GM23248 (cell line): Measurements from ENCODE around the gene PRKAA1. TPM values are rescaled to one million over a fixed set of nuclear protein-coding genes. Genes with fewer than 3 reads are reported as not detected.
A peak's percentile ranks its signal among the peaks of the same experiment; 100 is the strongest.

Experiments
- DNase-seq: peaks from one replicate; pipeline ENCODE4 v3.0.0-alpha.2; 2015
- H2AFZ ChIP-seq: fragments of 200-600 bp; sonication (generic); 2 replicates; pipeline ENCODE4 v1.6.1; 2016; ENCODE audit warnings: antibody characterized with exemption
- H3F3A ChIP-seq: fragments of 200-600 bp; sonication (generic); 2 replicates; pipeline ENCODE4 v1.6.1; 2016; ENCODE audit warnings: mild to moderate bottlenecking, antibody characterized with exemption, mixed run types; ENCODE audit not compliant: insufficient read depth
- H3K27ac ChIP-seq: fragments of 200-600 bp; sonication (generic); 2 replicates; pipeline ENCODE4 v1.5.1; 2016; ENCODE audit warnings: mild to moderate bottlenecking
- H3K27me3 ChIP-seq: fragments of 200-600 bp; sonication (generic); replicated peaks from 2 replicates; pipeline ENCODE4 v1.6.1; 2016; ENCODE audit warnings: mild to moderate bottlenecking; ENCODE audit not compliant: insufficient read depth
- H3K36me3 ChIP-seq: fragments of 200-600 bp; sonication (generic); 2 replicates; pipeline ENCODE4 v1.6.1; 2016; ENCODE audit warnings: low read depth, mild to moderate bottlenecking
- H3K4me1 ChIP-seq: fragments of 200-600 bp; sonication (generic); 2 replicates; pipeline ENCODE4 v1.6.1; 2016; ENCODE audit warnings: mild to moderate bottlenecking; ENCODE audit not compliant: insufficient read depth
- H3K4me2 ChIP-seq: fragments of 200-600 bp; sonication (generic); one replicate; pipeline ENCODE4 v1.6.1; 2016; ENCODE audit warnings: mild to moderate bottlenecking; ENCODE audit not compliant: unreplicated experiment
- H3K4me3 ChIP-seq: fragments of 200-600 bp; sonication (generic); 2 replicates; pipeline ENCODE4 v1.5.1; 2016; ENCODE audit warnings: mild to moderate bottlenecking
- H3K79me2 ChIP-seq: fragments of 200-600 bp; sonication (generic); 2 replicates; pipeline ENCODE4 v1.6.1; 2016; ENCODE audit warnings: mild to moderate bottlenecking; ENCODE audit not compliant: insufficient read depth
- H3K9ac ChIP-seq: fragments of 200-600 bp; sonication (generic); 2 replicates; pipeline ENCODE4 v1.6.1; 2016; ENCODE audit warnings: mild to moderate bottlenecking
- H3K9me2 ChIP-seq: fragments of 200-600 bp; sonication (generic); 2 replicates; pipeline ENCODE4 v1.6.1; 2016; ENCODE audit warnings: mixed run types, mild to moderate bottlenecking, moderate library complexity; ENCODE audit not compliant: insufficient read depth
- H3K9me3 ChIP-seq: fragments of 200-600 bp; sonication (generic); one replicate; pipeline ENCODE4 v1.6.1; 2017; ENCODE audit warnings: low read depth
- H4K20me1 ChIP-seq: fragments of 200-600 bp; sonication (generic); 2 replicates; pipeline ENCODE4 v1.6.0; 2016; ENCODE audit not compliant: insufficient read depth
- EZH2 ChIP-seq: fragments of 200-600 bp; sonication (generic); IDR thresholded peaks from 2 replicates; pipeline ENCODE4 v1.6.1; 2018; ENCODE audit warnings: antibody characterized with exemption, mild to moderate bottlenecking; ENCODE audit not compliant: insufficient read depth, poor library complexity, severe bottlenecking
- EZH2phosphoT487 ChIP-seq: fragments of 200-600 bp; sonication (generic); IDR thresholded peaks from 2 replicates; pipeline ENCODE4 v1.6.1; 2018; ENCODE audit warnings: antibody characterized with exemption, moderate library complexity, mild to moderate bottlenecking, low read depth; ENCODE audit not compliant: insufficient read depth
- WGBS, 2 experiments: methylation state at CpG; one replicate each; pipeline ENCODE4 v1.1.6; 2015 to 2017; ENCODE audit warnings: low lambda C conversion rate in 2 of 2, low coverage in 1 of 2; ENCODE audit errors: missing lambda C conversion rate in 2 of 2; 5-methylcytosine and 5-hydroxymethylcytosine counted together
- in situ Hi-C: fragments of 300-500 bp; cut with MboI; formaldehyde crosslinking; loops from 2 replicates; pipeline ENCODE4 v1.15.0; 2020
- polyA plus RNA-seq: library from polyadenylated mRNA; unstranded; fragments of >200 nt; fragmentation: Nextera tagmentation; extraction: Ambion mirVana; gene quantifications from 2 replicates; pipeline ENCODE4 v1.2.1, GENCODE V29; 2016
- total RNA-seq: library from RNA; depleted of rRNA; stranded (reverse); fragments of >200 nt; shearing (Covaris generic); gene quantifications from 2 replicates; pipeline ENCODE4 v1.2.3, GENCODE V29; 2014

The PRKAA1 gene
- total and polyA plus RNA-seq, 2 experiments from 2014 or later, result 35.5 to 77.4 TPM

GRCh38 chr5:40813698-40814281 lies 15.6 kb upstream of the PRKAA1 start:
- peaks cover 2% of the 10 kb centered on the region; the same call in 1 of the 2 replicates for H3K4me1 ChIP-seq
- no peak overlapping the region for H3K27ac ChIP-seq
- WGBS, 2 experiments, result 88 to 95% methylated on average over 2 of the region's 2 CpGs
- H3K36me3 ChIP-seq, result no peaks in the 10 kb centered on the region
- H2AFZ ChIP-seq, result no peak overlapping the region
- no peaks in the 10 kb centered on the region for H3K79me2 ChIP-seq
- H3K9me3 ChIP-seq, result no peaks in the 10 kb centered on the region
- no peaks in the 10 kb centered on the region for H4K20me1 ChIP-seq
- no peak overlapping the region for H3K4me3 ChIP-seq
- no peak for DNase-seq
- H3K4me2 ChIP-seq, result no peak overlapping the region
- H3K27me3 ChIP-seq, result no peaks in the 10 kb centered on the region
- in situ Hi-C loops, result no loop called here
- H3F3A ChIP-seq, result peaks cover 2% of the 10 kb centered on the region; the same call in 1 of the 2 replicates
- no peak overlapping the region for H3K9ac ChIP-seq
- TF ChIP-seq EZH2phosphoT487 (no peak), EZH2 (no peak)
- no peaks in the 10 kb centered on the region for H3K9me2 ChIP-seq

- no peaks in the 10 kb centered on the region for H3K9me2 ChIP-seq
- no peaks in the 10 kb centered on the region for H4K20me1 ChIP-seq
- H3K27me3 ChIP-seq, result no peaks in the 10 kb centered on the region
- no peaks in the 10 kb centered on the region for H3K9me3 ChIP-seq
- H3K36me3 ChIP-seq, result no peaks in the 10 kb centered on the region
- no peak for DNase-seq
- peaks cover 6% of the 10 kb centered on the region; the same call in 1 of the 2 replicates for H3F3A ChIP-seq
- no peak overlapping the region for H2AFZ ChIP-seq
- H3K4me3 ChIP-seq, result no peak overlapping the region
- H3K79me2 ChIP-seq, result no peaks in the 10 kb centered on the region
- TF ChIP-seq EZH2phosphoT487 (no peak), EZH2 (no peak)
- H3K27ac ChIP-seq, result no peak overlapping the region
- H3K4me1 ChIP-seq, result peaks cover 8% of the 10 kb centered on the region; the same call in 1 of the 2 replicates
- H3K4me2 ChIP-seq, result no peak overlapping the region
- H3K9ac ChIP-seq, result no peak overlapping the region
- in situ Hi-C loops, result no loop called here
- 30 to 47% methylated on average over 1 of the region's 1 CpG for WGBS, 2 experiments
Observed at GRCh38 chr5:40812125-40812524, 14.0 kb upstream of the PRKAA1 start.

GRCh38 chr5:40801771-40802562 lies 3.8 kb upstream of the PRKAA1 start:
- peaks cover 6% of the 10 kb centered on the region; the same call in 1 of the 2 replicates for H3K4me1 ChIP-seq
- no peaks in the 10 kb centered on the region for H3K27me3 ChIP-seq
- TF ChIP-seq EZH2 (no peak), EZH2phosphoT487 (no peak)
- H3K9ac ChIP-seq, result no peak overlapping the region
- H3K4me2 ChIP-seq, result no peak overlapping the region
- H3K9me2 ChIP-seq, result no peaks in the 10 kb centered on the region
- 87 to 95% methylated on average over 8 of the region's 8 CpGs for WGBS, 2 experiments
- no peaks in the 10 kb centered on the region for H3K9me3 ChIP-seq
- peaks cover 6% of the 10 kb centered on the region for H3K79me2 ChIP-seq
- DNase-seq, result no peak
- H3K4me3 ChIP-seq, result no peak overlapping the region
- H3F3A ChIP-seq, result peaks cover 21% of the 10 kb centered on the region
- no peaks in the 10 kb centered on the region for H4K20me1 ChIP-seq
- in situ Hi-C loops, result no loop called here
- no peak overlapping the region for H2AFZ ChIP-seq
- H3K27ac ChIP-seq, result no peak overlapping the region
- H3K36me3 ChIP-seq, result no peaks in the 10 kb centered on the region

- in situ Hi-C loops, result no loop called here
- H3K4me3 ChIP-seq, result peak overlapping the region; percentile 97
Observed at GRCh38 chr5:40799258-40799657, 1.1 kb upstream of the PRKAA1 start.

More at GRCh38 chr5:40799258-40799657, 1.1 kb upstream of the PRKAA1 start:
- Histone ChIP-seq H3K36me3 (no peaks in the 10 kb centered on the region), H3K27me3 (no peaks in the 10 kb centered on the region), H2AFZ (peak overlapping the region; percentile 100), H3K9me3 (no peaks in the 10 kb centered on the region), H3K4me1 (peaks cover 18% of the 10 kb centered on the region), H3K27ac (peak overlapping the region; percentile 88), H4K20me1 (no peaks in the 10 kb centered on the region), H3K4me2 (peak overlapping the region; percentile 94), H3K9ac (peak overlapping the region; percentile 86), H3K79me2 (peaks cover 30% of the 10 kb centered on the region), H3F3A (peaks cover 37% of the 10 kb centered on the region), H3K9me2 (no peaks in the 10 kb centered on the region)
- DNase-seq, result peak; percentile 21
- TF ChIP-seq EZH2 (no peak), EZH2phosphoT487 (no peak)
- 0% methylated on average over 1 of the region's 1 CpG for WGBS, 2 experiments
